ENCODE measurements around the gene SYT14.

- TF ChIP-seq CTCF (IDR thresholded peaks at IDR 0.05): no peak
- no peak for TF ChIP-seq ZFX (IDR thresholded peaks at IDR 0.05; ENCODE audit: borderline replicate concordance)
Measured at GRCh38 chr1:210085359-210085758, 147.3 kb downstream of the SYT14 start.
